Thyroid gland (tissue), 4 donors: ENCODE measurements around the gene CERS5. TPM values are rescaled to one million over a fixed set of nuclear protein-coding genes. Genes with fewer than 3 reads are reported as not detected.

Experiments
- DNase-seq, 2 donors: peaks; one replicate each; pipeline ENCODE4 v3.0.0-alpha.2; 2019
- H3K27ac ChIP-seq, 3 donors: fragments of 200-600 bp; sonication (generic); 1 replicate in 2 of 3; 2 replicates in 1 of 3; pipeline ENCODE4 v1.5.1; 2016 to 2019; ENCODE audit warnings: mild to moderate bottlenecking in 1 of 3, moderate library complexity in 1 of 3
- H3K27me3 ChIP-seq: fragments of 200-600 bp; sonication (generic); one replicate; pipeline ENCODE4 v1.5.1; 2019
- H3K36me3 ChIP-seq, 2 donors: fragments of 200-600 bp; sonication (generic); one replicate each; pipeline ENCODE4 v1.5.1; 2016 to 2019
- H3K4me1 ChIP-seq, 2 donors: fragments of 200-600 bp; sonication (generic); one replicate each; pipeline ENCODE4 v1.5.1; 2017 to 2019
- H3K4me3 ChIP-seq, 3 donors: fragments of 200-600 bp; sonication (generic); replicated peaks in 1 of 3; 1 replicate in 2 of 3; 2 replicates in 1 of 3; pipeline ENCODE4 v1.5.1; 2016; ENCODE audit warnings: mild to moderate bottlenecking in 1 of 3
- H3K9me3 ChIP-seq: fragments of 200-600 bp; sonication (generic); one replicate; pipeline ENCODE4 v1.5.1; 2017
- POLR2A ChIP-seq, 2 donors: fragments of 450-650 bp; IDR thresholded peaks; one replicate each; pipeline ENCODE4 v1.6.1; 2017; ENCODE audit warnings: antibody characterized with exemption in 2 of 2, mild to moderate bottlenecking in 2 of 2, moderate library complexity in 1 of 2
- WGBS, 2 donors: methylation state at CpG; one replicate each; pipeline ENCODE4 v1.1.5; 2017; 5-methylcytosine and 5-hydroxymethylcytosine counted together
- intact Hi-C: fragments of 100-400 bp; cut with DNase I; formaldehyde crosslinking; loops from one replicate; pipeline ENCODE4 v1.15.1; 2023
- total RNA-seq, 4 donors: library from RNA; depleted of rRNA; stranded (reverse); fragments of >200 nt; gene quantifications; one replicate each; pipeline ENCODE4 v1.2.3, GENCODE V29; 2016
- TF ChIP-seq, protein P1 (sequence below), 6 experiments: fragments of 200-600 bp in 3 of 6; fragments of 450-650 bp in 3 of 6; sonication (generic) in 3 of 6; IDR thresholded peaks; one replicate each; pipeline ENCODE4 v1.5.1; 2016 to 2019; ENCODE audit warnings: antibody characterized with exemption in 6 of 6, mild to moderate bottlenecking in 2 of 6, inconsistent platforms in 1 of 6, moderate library complexity in 1 of 6

CERS5 gene
- total RNA-seq, 4 donors from 2014 or later = 20.2 to 34.9 (median 29.5) TPM

DNA sequence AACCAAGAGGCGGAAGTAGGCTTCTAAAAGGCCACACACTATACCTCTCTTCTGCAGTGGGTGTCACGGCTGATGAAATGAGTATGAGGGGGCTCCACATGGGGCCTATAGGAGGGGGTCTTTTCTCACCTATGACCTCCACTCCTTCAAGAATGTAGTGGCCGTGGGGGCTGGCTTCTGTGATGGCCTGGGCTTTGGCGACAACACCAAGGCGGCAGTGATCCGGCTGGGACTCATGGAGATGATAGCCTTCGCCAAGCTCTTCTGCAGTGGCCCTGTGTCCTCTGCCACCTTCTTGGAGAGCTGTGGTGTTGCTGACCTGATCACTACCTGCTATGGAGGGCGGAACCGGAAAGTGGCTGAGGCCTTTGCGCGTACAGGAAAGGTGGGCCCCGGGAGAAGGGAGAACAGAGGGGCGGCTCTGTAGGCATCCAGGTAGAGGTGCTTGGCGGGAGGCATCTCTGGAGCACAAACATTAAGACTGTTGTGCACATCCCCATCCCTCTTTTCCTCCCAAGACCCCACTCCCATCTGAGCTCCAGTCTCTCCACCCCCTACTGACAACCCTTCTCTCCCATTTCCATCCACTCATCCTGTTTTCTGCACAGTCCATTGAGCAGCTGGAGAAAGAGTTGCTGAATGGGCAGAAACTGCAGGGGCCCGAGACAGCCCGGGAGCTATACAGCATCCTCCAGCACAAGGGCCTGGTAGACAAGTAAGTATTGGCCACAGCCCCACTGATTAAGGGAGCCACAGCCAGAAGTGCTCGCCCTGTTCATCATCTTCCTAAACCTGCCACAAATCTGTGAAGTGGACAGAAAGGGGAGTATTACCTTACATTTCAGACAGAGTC, 59.5 kb downstream of the CERS5 start:
- WGBS, 2 donors = 80 to 85% methylated on average over 13 to 17 of the region's 17 CpGs
- intact Hi-C loops = loop anchor here (10.0 kb wide), 1 partner anchor 207 kb away; no protein-coding TSS in a partner anchor
- no peak for TF ChIP-seq POLR2A (IDR thresholded peaks at IDR 0.05)
- TF ChIP-seq, protein P1, sequence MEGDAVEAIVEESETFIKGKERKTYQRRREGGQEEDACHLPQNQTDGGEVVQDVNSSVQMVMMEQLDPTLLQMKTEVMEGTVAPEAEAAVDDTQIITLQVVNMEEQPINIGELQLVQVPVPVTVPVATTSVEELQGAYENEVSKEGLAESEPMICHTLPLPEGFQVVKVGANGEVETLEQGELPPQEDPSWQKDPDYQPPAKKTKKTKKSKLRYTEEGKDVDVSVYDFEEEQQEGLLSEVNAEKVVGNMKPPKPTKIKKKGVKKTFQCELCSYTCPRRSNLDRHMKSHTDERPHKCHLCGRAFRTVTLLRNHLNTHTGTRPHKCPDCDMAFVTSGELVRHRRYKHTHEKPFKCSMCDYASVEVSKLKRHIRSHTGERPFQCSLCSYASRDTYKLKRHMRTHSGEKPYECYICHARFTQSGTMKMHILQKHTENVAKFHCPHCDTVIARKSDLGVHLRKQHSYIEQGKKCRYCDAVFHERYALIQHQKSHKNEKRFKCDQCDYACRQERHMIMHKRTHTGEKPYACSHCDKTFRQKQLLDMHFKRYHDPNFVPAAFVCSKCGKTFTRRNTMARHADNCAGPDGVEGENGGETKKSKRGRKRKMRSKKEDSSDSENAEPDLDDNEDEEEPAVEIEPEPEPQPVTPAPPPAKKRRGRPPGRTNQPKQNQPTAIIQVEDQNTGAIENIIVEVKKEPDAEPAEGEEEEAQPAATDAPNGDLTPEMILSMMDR (IDR thresholded peaks at IDR 0.05) = no peak

DNA sequence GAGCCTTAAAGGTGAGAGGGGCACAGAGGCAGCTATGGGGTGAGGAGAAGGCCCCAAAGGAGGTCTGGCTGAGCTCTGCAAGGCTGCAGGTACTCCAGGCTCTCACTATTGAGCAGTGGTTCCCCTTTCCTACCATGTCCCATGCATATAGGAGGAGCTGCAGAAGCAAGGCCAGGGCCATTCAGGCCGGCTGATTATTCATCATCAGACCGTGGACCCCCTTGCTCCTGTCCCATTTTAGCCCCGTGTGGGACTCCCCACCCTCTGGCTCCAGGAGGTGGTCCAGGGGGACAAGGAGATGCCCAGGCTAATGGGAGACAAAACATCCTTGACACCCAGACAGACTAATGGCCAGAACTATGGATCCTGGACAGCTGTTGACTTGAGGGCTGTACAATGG, 60.3 kb downstream of the CERS5 start:
- no peaks in the 10 kb centered on the region for H3K36me3 ChIP-seq
- intact Hi-C loops = loop anchor here (10.0 kb wide), 1 partner anchor 208 kb away; no protein-coding TSS in a partner anchor
- no peak overlapping the region for H3K27ac ChIP-seq
- WGBS, 2 donors = 90 to 96% methylated on average over 3 of the region's 3 CpGs
- DNase-seq = no peak
- H3K4me1 ChIP-seq = peaks cover 28 to 39% of the 10 kb centered on the region in 2 donors
- no peaks in the 10 kb centered on the region for H3K27me3 ChIP-seq
- H3K4me3 ChIP-seq = no peak overlapping the region
- no peak for TF ChIP-seq POLR2A (IDR thresholded peaks at IDR 0.05)
- TF ChIP-seq, protein P1 (IDR thresholded peaks at IDR 0.05) = no peak
- no peaks in the 10 kb centered on the region for H3K9me3 ChIP-seq

More for the DNA sequence above, 59.5 kb downstream of the CERS5 start:
- Histone ChIP-seq H3K27me3 (no peaks in the 10 kb centered on the region), H3K27ac (no peak overlapping the region), H3K36me3 (no peaks in the 10 kb centered on the region), H3K4me3 (no peak overlapping the region), H3K4me1 (peaks cover 28 to 39% of the 10 kb centered on the region in 2 donors), H3K9me3 (no peaks in the 10 kb centered on the region)
- no peak for DNase-seq

DNA sequence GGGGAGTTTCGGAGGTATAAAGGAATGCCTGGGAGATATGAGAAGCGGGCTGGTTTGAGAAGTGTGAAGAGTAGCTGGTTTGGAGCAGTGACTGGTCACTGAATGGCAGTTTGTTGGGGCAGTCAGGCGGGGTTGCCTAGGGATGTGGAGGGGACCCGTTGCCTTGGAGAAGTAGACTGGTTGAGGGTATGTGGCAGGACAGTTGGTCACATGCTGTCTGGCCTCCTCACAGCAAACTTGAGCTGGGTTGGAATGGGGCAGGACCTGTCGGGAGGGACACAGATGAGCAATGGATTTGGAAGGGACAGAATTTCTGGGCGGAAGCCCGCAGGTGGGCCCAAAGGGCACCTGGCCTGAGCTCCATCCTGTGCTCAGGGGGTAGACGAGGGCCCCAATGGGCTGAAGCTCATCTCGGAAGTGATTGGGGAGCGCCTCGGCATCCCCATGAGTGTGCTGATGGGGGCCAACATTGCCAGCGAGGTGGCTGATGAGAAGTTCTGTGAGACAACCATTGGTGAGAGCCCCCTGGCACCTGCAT, 61.2 kb downstream of the CERS5 start:
- TF ChIP-seq POLR2A (IDR thresholded peaks at IDR 0.05) = no peak
- TF ChIP-seq, protein P1 (IDR thresholded peaks at IDR 0.05) = no peak
- 93 to 96% methylated on average over 10 to 12 of the region's 12 CpGs for WGBS, 2 donors
- intact Hi-C loops = loop anchor here (10.0 kb wide), 1 partner anchor 209 kb away; no protein-coding TSS in a partner anchor

DNA sequence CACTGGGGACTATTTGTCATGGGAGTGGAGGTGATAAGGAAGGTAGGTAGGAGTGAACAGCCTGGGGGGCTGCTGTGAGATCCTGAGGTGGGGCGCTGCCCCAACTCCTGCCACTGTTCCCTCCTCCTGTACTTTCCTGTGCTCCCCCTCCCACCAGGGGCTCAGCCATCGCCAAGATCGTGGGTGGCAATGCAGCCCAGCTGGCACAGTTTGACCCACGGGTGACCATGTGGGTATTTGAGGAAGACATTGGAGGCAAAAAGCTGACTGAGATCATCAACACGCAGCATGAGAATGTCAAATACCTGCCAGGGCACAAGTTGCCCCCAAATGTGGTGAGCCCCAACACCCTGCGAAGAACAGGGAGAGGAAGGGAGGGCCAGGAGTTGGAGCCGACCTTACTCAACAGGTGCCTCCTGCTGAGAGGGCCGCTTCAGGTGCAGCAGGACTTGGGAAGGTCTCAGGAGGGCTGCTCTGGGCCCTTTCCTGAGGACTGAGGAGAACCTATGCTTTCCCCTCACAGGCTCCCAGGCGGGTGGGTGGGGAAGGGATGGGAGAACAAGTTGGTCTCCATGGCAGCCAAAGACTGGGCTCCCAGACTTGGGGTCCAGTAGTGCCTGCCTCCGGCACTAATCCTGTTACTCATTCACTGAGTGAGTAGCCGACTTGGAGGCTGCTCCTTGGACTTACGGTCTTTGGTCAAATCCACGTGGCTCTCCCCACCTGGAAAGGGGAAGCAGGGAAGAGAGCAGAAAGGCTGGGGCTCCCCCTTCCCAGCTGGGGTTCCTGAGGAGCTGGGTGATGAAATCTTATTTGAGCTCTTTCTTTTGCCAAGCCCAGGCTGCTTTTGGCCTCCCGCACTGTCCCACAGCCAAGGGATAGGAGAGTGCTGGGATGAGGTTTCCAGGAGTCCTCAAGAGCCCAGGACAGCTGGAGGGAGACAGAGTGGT, 62.5 kb downstream of the CERS5 start:
- Histone ChIP-seq H3K9me3 (no peaks in the 10 kb centered on the region), H3K27ac (no peak overlapping the region), H3K36me3 (peaks cover 3 to 5% of the 10 kb centered on the region in 2 donors), H3K27me3 (no peaks in the 10 kb centered on the region), H3K4me3 (no peak overlapping the region), H3K4me1 (peaks cover 10 to 20% of the 10 kb centered on the region in 2 donors)
- DNase-seq = no peak
- WGBS, 2 donors = 86 to 88% methylated on average over 11 to 13 of the region's 14 CpGs
- intact Hi-C loops = loop anchor here (10.0 kb wide), 1 partner anchor 210 kb away; no protein-coding TSS in a partner anchor
- TF ChIP-seq, protein P1 (IDR thresholded peaks at IDR 0.05) = no peak
- TF ChIP-seq POLR2A (IDR thresholded peaks at IDR 0.05) = no peak

More for the DNA sequence above, 61.2 kb downstream of the CERS5 start:
- Histone ChIP-seq H3K4me3 (no peak overlapping the region), H3K27me3 (no peaks in the 10 kb centered on the region), H3K36me3 (no peaks in the 10 kb centered on the region), H3K27ac (no peak overlapping the region), H3K4me1 (peaks cover 23 to 33% of the 10 kb centered on the region in 2 donors), H3K9me3 (no peaks in the 10 kb centered on the region)
- DNase-seq = no peak
